ENCODE results near the gene ARHGAP15.

The ARHGAP15 gene

DNA sequence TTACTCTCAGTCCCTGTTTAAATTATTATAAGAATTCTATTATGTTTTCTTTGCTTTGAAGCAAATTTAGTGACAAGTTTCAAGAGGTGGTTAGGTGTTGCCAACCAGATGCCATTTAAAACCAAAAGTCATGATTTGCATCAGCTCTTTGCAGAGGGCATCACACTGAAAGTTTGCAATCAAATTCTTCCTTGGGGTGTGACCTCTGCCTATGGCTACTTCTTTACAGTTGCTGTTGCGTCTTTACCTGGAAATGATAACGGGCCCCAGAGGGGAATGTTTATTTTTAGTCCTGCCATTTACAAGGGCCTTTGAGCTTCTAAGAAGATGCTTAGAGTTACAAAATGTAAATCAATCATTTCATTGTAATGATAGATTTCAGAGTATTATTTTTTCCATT is 561.0 kb downstream of the ARHGAP15 start:
- H3K9me2 ChIP-seq (ENCODE audit: low read depth, low read length) = no peaks in the 10 kb centered on the region
- TF ChIP-seq CTCF (IDR thresholded peaks at IDR 0.05; ENCODE audit: low read length) (no peak), EZH2 (IDR thresholded peaks at IDR 0.05; ENCODE audit: borderline replicate concordance, low read length) (no peak)
- no peaks in the 10 kb centered on the region for H3K79me2 ChIP-seq (ENCODE audit: insufficient read depth, low read length)
- no peaks in the 10 kb centered on the region for H3K9me3 ChIP-seq (ENCODE audit: low read length)
- H3K9ac ChIP-seq (ENCODE audit: low read length) = no peak overlapping the region
- no peak overlapping the region for H3K4me3 ChIP-seq (ENCODE audit: low read depth, low read length, poor library complexity, severe bottlenecking)
- H4K20me1 ChIP-seq (ENCODE audit: insufficient read depth, low read length) = no peaks in the 10 kb centered on the region
- H3K27me3 ChIP-seq (ENCODE audit: insufficient read depth, low read length) = no peaks in the 10 kb centered on the region
- no peak overlapping the region for H3K4me2 ChIP-seq (ENCODE audit: low read length)
- no peak overlapping the region for H2AFZ ChIP-seq (ENCODE audit: low read length)
- H3K36me3 ChIP-seq (ENCODE audit: insufficient read depth, low read length) = no peaks in the 10 kb centered on the region
- no peaks in the 10 kb centered on the region; the same call in 1 of the 2 replicates for H3F3A ChIP-seq (ENCODE audit: insufficient read depth, low read length)
- no peaks in the 10 kb centered on the region for H3K4me1 ChIP-seq (ENCODE audit: insufficient read depth, low read length, severe bottlenecking)
- no peak overlapping the region for H3K27ac ChIP-seq (ENCODE audit: low read depth, low read length, poor library complexity, severe bottlenecking)

- TF ChIP-seq EZH2 (IDR thresholded peaks at IDR 0.05; ENCODE audit: borderline replicate concordance, low read length) = no peak
- no peak for TF ChIP-seq CTCF (IDR thresholded peaks at IDR 0.05; ENCODE audit: low read length)
- H3K36me3 ChIP-seq (ENCODE audit: insufficient read depth, low read length) = no peaks in the 10 kb centered on the region
- no peak overlapping the region for H2AFZ ChIP-seq (ENCODE audit: low read length)
- no peaks in the 10 kb centered on the region for H3K27me3 ChIP-seq (ENCODE audit: insufficient read depth, low read length)
- no peak overlapping the region for H3K27ac ChIP-seq (ENCODE audit: low read depth, low read length, poor library complexity, severe bottlenecking)
- no peaks in the 10 kb centered on the region; the same call in 1 of the 2 replicates for H3F3A ChIP-seq (ENCODE audit: insufficient read depth, low read length)
- no peaks in the 10 kb centered on the region for H3K9me2 ChIP-seq (ENCODE audit: low read depth, low read length)
- H3K4me3 ChIP-seq (ENCODE audit: low read depth, low read length, poor library complexity, severe bottlenecking) = no peak overlapping the region
- H3K79me2 ChIP-seq (ENCODE audit: insufficient read depth, low read length) = no peaks in the 10 kb centered on the region
- no peak overlapping the region for H3K9ac ChIP-seq (ENCODE audit: low read length)
- H3K9me3 ChIP-seq (ENCODE audit: low read length) = no peaks in the 10 kb centered on the region
- H4K20me1 ChIP-seq (ENCODE audit: insufficient read depth, low read length) = no peaks in the 10 kb centered on the region
- H3K4me1 ChIP-seq (ENCODE audit: insufficient read depth, low read length, severe bottlenecking) = no peaks in the 10 kb centered on the region
- no peak overlapping the region for H3K4me2 ChIP-seq (ENCODE audit: low read length)
Observed at GRCh38 chr2:143691121-143691520, 561.9 kb downstream of the ARHGAP15 start.

DNA sequence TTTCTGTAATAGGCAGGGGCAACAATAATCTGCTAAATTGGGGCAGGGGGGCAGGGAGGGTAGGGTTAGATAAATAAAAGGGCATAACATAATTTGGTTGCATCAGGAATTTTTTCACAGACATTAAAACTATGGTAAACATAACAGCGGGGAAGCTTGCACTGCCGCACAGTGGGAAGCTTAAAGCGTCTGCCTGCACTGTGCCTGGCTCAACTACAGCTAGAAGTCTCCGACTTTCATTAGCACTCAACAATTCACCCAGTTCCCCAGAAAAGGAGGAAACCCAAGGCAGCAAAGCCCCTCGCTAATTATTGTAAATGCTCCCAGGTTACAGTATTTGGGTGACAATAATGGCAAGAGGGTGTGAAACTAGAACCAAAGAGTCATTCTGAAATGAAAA is 562.9 kb downstream of the ARHGAP15 start:
- H3K27ac ChIP-seq (ENCODE audit: low read depth, low read length, poor library complexity, severe bottlenecking) = no peak overlapping the region
- H3K9me2 ChIP-seq (ENCODE audit: low read depth, low read length) = no peaks in the 10 kb centered on the region
- H3K4me3 ChIP-seq (ENCODE audit: low read depth, low read length, poor library complexity, severe bottlenecking) = no peak overlapping the region
- no peaks in the 10 kb centered on the region for H3K79me2 ChIP-seq (ENCODE audit: insufficient read depth, low read length)
- no peaks in the 10 kb centered on the region for H3K27me3 ChIP-seq (ENCODE audit: insufficient read depth, low read length)
- no peak overlapping the region for H3K9ac ChIP-seq (ENCODE audit: low read length)
- no peaks in the 10 kb centered on the region for H3K9me3 ChIP-seq (ENCODE audit: low read length)
- no peaks in the 10 kb centered on the region for H3K36me3 ChIP-seq (ENCODE audit: insufficient read depth, low read length)
- no peaks in the 10 kb centered on the region for H3K4me1 ChIP-seq (ENCODE audit: insufficient read depth, low read length, severe bottlenecking)
- H2AFZ ChIP-seq (ENCODE audit: low read length) = no peak overlapping the region
- no peak for TF ChIP-seq CTCF (IDR thresholded peaks at IDR 0.05; ENCODE audit: low read length)
- no peak for TF ChIP-seq EZH2 (IDR thresholded peaks at IDR 0.05; ENCODE audit: borderline replicate concordance, low read length)
- no peaks in the 10 kb centered on the region for H4K20me1 ChIP-seq (ENCODE audit: insufficient read depth, low read length)
- H3K4me2 ChIP-seq (ENCODE audit: low read length) = no peak overlapping the region
- H3F3A ChIP-seq (ENCODE audit: insufficient read depth, low read length) = no peaks in the 10 kb centered on the region; the same call in 1 of the 2 replicates
